A204.1 (cell line): ENCODE measurements around the gene MPZL1.

ENCODE experiments used
- FAIRE-seq: peaks from 2 replicates; lab custom pipeline; 2012; peaks lifted over from hg19 to GRCh38; lab: Jason Lieb, UNC

Gene MPZL1

DNA sequence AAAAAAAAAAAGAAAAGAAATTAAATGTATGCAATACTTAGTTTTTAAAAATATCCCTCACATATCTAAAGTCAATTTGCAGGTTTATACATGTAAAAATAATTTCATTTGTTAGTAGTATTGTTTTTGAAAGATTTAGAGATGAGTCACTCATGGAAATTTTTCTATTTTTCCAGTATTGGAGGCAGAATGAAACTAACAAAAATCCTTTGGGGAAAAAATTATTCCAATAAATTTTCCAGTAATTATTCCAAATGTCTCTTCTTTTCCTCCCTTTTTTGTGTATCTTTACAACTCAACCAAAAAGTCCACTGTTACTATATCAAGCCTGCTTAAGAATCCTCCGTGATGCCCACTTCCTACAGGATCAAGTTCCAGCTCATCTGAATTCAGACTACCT, 29.9 kb downstream of the MPZL1 start:
- FAIRE-seq = no peak

DNA sequence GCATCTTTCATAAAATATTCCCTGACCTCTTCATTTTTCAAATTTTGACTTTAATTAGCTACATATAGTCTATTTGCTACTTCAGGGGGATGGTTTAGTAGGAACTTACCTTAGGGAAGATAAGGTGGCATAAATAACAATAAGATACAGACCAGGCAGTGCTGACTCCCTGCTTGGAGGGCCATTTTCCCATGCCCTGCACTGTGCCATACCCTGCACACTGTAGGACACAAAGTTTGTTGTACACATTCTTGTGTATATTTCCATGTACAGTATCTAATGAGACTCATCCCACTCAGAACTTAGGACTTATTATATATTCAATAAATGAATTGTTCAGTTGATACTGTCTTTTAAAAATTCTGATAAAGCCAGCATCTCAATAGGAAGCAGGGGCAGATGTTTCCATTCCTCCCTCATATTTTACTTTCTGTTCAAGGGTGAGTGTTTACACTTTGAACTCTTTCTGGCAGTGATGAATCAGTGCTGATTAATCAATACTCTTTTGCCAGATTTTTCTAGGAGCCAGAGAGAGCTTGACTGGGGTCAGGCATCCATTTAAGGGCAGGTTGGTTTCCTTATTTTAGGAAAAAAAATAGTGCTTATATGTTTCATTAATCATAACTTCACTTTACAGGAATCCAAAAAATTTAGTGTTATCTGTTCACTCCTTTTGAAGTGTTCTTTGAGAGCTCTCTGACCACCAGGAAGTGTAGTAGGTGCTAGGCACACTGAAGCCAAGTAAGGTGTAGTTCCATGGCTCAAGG, 30.6 kb downstream of the MPZL1 start:
- FAIRE-seq = no peak

DNA sequence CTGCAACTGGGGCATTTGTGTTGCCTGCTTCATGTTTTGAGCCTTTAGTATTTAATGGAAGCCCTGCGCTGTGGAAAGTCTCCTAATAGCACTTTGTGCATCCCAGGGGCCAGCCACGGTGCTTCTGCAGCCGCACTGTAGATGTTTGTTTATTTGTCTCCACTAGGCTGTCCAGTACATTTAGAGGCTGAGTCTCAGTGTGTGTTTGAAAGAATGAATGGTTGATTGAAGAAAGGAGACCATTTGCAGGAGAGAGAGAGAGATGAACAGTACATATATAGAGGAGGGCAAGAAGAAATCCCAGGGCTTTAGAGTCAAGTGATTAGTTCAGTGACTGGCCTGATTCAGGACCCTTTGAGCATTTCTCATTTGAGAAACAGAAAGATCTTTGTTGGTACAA, 33.9 kb downstream of the MPZL1 start:
- no peak for FAIRE-seq

DNA sequence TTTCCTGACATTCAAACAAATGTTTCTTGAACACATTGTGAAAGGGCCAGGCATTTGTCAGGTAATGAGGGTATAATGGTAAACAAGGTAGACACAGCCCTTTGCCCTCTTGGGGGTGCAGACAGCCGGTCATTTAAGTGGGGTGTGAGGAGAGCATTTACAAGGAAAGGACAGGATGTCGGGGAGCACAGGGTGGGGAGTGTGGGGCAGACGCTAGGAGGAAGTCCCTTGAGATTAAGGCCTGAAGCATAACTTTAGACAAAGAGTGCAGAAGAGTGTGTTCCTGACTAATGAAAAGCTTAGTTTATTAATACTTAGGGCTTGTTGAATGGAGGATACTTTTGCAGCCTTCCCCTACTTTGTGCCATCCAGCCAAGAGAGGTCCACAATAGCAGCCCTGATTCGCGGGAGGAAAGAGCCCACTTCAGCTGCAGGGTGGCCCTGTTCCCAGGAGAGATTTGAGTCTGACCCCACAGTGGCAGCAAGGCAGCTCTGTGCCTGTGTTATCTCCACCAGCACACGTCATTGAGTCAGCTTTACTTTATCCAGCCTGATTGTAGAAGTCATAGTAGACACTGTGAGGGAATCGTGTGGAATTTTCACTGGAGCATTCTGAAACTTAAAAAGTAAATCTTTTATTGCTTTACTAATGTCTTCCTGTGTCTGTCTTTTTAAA, 35.1 kb downstream of the MPZL1 start:
- FAIRE-seq = no peak

DNA sequence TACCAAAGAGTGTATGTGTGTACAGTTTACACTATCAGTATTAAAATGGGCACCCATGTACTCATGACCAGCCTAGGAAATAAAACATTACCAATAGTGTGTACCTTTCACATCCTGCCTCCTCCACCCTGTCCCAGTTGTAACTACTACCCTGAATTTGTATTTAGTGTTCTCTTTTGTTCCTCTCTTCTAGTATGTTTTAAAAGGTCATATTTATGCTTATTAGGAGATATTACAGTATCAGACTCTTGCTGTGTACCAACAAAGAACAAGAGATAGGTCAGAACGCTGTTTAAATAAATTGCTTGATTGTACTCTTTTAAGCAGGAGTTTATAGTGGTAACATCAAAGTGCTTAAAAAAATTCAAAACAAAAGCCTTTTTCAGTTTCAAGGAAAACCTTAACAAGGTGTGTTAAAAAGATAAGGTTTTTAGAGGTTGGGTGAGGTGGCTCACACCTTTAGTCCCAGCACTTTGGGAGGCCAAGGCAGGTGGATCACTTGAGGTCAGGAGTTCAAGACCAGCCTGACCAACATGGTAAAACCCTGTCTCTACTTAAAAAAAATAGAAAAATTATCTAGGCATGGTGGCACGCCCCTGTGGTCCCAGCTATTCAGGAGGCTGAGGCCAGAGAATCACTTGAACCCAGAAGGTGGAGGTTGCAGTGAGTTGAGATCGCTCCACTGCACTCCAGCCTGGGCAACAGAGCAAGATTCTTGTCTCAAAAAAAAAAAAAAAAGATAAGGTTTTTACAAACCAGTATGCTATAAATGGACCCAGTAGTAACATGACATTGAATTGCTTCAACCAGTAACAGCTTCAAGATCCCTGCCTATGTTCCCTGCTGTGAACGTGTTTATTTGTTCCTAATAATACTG, 35.9 kb downstream of the MPZL1 start:
- FAIRE-seq = no peak

DNA sequence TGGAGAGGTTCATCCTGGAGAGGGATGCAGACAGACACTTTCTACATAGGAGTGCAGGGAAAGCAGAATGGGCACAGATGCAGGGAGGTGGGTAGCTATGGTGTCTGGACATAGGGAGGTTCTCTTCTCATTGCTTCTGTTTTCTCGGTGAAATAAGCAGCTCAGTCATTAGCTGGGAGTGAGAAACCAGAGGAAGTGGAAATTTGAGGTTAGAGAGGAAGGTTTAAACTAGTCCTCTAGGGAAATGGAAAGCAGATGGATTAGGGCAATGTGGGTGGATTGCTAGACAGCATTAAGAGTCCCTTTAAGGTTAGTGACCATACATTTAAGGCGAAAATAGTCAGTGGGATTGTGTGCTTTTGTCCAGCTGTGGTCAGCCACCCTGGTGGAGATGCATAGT, 39.6 kb downstream of the MPZL1 start:
- FAIRE-seq = no peak

DNA sequence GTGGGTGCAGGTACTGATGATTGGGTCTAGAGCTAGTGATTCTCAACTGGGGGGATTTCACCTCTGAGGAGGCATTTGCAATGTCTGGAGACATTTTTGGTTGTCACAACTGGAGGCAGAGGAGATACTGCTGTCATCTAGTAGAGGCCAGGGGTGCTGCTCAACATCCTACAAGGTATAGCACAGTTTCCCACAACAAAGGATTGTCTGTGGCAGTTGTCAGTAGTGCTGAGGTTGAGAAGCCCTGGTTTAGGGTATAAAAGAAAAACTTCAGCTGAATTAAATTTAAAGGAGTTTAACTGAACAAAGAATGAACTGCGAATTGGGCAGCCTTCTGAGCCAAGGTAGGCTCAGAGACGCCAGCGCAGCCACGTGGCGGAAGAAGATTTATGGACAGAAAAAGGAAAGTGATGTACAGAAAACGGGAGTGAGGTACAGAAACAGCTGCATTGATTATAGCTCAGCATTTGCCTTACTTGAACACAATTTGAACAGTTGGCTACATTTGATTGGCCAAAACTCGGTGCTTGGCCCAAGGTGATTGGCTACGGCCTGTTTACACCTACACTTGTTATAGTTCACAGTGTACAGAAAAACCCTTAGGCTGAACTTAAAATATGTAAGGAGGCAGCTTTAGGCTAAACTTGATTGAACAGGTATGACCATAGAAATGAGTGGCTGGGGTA, 40.4 kb downstream of the MPZL1 start:
- FAIRE-seq = no peak

DNA sequence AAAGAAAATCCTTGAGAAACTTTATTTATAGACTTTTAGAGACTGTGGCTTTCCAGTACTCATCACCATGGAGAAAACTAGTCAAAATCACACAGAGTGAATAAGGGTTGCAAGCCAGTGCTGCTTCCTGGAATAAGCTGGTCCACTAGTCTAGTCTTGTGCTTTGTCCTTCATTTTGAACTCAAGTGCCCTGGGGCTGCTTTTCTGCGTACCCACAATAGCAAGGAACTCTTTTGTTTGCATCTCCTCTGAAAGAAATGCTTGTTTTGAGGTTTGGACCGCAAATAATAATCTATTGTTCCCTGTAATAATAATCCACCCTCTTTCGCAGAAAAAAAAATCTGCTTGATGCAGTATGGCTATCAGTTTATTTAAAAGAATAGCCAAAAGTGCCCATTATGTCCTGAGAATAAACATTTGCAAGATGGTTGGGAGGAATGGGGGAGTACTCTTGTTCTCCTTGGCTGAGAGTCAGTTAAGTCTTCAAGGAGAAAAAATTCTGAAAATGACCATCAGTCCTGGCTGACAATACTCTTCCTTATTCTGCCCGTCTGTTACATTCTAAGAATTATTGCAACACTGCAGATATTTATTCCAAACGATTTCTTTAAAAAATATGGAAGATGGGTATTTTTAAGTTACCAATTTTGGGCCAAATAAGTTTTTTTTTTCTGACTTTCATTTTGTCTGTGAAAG, 41.9 kb downstream of the MPZL1 start:
- no peak for FAIRE-seq

DNA sequence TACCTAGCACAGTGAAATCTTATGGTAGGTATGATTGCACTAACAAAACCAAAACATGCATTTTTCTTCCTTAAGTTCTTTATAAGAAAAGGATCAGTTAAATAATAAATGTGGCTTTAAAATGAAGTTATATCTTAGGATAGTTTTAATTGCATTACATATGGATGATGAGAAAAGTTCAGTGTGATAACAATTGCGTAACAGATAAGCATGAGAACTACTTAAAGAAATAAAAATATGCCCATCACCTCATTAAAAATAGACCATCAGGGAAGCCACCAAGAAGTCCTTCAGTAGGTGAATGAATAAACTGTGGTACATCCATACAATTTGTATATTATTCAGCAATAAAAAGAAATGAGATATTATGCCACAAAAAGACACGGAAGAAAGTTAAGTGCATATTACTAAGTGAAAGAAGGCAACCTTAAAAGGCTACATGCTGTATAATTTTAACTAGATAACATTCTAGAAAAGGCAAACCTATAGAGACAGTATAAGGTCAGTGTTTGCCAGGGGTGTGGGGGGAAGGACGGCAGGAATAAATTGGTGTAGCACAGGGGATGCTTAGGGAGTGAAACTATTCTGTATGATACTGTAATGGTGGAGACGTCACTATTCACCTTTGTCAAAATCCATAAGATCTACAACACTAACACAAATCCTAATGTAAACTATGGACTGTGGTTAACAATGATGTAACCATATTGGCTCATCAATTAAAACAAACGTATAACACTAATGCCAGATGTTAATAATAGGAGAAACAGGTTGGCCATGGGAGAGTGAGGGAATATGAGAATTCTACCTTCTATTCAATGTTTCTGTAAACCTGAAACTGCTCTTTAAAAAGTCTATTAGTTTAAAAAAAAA, 42.9 kb downstream of the MPZL1 start:
- FAIRE-seq = no peak

DNA sequence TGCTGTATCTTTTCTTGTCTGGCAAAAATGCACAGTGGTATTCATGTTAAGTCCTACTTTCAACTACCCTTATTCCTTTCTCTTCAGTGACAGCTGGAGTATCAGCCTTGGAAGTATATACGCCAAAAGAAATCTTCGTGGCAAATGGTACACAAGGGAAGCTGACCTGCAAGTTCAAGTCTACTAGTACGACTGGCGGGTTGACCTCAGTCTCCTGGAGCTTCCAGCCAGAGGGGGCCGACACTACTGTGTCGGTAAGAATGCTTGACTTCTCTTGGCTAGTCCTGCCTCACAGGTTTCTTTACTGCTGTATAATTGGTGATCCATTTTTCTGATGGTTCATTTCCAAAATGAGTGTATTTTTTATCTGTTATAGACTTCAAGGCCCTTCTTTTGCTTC, 43.7 kb downstream of the MPZL1 start:
- no peak for FAIRE-seq

DNA sequence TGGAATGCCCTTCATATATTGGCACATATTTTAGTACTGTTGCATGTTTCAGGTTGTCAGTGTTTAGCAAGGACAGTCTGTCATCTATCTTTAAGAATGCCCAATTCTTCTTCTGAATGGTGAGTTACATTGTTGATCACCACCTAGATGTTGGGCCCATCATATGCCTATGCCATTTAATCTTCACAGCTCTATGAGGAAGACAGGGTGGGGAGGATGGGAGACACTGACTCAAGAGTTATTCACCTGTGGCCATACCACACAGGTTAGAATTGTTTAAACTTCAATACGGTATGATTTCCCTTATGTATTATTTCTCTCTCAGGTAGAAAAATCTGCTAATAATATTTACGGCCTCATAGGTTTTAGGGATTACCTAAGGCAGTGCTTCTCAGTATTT, 44.8 kb downstream of the MPZL1 start:
- no peak for FAIRE-seq

DNA sequence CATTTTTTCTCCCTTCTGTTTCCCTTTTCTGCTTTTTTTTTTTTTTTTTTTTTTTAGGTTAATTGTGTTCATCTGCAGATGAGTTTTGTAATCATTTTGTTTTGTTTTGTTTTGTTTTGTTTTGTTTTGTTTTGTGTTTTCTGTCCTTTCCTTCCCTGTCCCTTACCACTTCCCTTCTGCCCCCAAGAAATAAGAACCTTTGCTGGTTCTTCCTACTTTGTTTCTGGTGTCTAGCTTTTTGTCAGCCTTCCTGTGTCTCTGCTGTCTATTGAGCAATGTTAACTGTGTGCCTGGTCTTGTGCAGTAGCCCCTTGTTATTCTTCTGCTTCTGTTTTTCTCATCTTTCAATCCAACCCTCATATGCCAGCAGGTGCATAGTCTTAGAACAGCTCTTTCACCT, 46.0 kb downstream of the MPZL1 start:
- FAIRE-seq = no peak

DNA sequence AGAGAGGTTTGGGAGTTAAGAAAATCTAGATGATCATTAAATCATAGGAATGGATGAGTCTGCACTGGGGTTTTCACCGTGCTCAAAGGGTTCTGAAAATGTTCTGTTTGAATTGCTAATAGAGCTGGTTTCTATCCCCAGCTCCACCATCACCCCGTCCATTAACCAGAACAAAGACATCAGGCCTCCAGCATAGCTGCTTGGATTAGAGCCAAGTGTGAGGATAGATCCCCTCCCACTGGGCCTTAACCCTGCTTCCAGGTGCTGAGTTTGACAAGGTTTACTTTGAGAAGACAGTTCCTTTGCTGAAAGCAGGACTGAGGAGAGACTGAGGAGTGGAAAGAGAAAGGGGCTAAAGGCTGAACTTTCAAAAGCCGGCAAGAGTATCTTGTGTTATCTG, 48.3 kb downstream of the MPZL1 start:
- no peak for FAIRE-seq

DNA sequence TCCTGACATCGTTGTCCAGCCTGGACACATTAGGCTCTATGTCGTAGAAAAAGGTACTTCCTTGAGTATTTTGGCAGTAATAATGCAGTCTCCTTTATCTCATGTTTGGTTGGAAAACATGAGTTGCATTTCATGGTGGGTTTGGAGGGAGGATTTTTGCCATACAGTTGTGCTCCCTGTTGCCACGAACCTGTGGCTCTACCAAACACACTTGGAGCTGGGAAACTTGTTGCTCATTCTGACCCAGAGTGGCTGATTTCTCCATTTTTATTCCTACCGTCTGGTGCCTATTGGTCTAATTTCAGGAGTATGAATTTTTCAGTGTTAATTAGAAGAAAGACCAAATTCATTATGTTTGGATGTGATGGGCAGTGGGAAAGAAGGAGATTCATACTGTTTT, 50.7 kb downstream of the MPZL1 start:
- FAIRE-seq = no peak

DNA sequence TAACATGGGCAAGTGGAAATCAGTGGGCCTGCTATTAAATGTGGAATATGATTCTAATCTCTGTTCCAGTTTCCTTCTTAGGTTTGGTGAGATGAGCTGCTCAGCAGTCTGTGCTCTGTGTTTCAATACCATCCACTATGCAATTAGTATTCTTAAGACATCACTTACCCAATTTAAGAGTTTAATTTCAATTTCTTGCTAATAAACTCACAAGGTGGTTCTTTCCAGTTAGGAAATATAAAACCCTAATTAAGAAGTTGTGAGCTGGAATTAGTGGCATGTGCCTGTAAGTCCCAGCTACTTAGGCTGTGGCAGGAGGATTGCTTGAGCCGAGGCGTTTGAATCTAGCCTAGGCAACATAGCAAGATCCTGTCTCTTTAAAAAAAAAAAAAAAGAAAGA, 51.7 kb downstream of the MPZL1 start:
- no peak for FAIRE-seq

DNA sequence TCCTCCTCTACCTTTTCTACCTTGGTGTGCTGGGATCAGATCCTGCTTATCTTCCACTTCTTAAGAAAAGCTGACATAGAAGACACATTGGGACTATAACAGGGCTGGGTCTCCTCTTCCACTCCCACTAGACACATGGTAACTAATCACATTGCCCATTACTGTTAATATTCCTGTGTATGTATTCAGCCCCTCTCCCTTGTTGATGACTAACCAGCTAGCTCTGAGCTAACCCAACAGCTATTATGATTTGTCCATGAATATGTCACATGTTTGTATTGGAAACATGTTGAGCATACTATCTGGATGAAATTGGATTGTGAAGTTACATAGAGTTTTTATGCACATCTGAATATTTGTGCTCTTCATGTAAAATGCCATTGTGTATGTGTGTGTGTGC, 52.9 kb downstream of the MPZL1 start:
- FAIRE-seq = no peak

DNA sequence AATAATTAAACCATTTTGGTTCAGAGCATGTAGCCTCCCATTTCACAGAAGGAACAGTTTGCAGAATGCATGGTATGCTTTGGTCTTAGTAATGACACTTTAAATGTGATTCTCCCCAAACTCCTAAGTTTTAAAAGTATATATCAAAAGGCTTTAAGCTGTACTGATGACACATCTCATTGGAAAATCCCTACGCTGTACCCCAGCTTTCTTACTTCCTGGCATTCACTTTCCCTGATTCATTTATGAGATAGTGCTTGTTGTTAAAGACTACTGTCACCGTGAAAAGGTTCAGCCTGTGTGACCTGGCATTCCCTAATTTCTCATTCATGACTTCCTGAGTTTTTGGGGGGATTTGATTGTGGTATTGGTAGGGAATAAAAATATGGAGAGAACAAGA, 53.4 kb downstream of the MPZL1 start:
- FAIRE-seq = no peak

DNA sequence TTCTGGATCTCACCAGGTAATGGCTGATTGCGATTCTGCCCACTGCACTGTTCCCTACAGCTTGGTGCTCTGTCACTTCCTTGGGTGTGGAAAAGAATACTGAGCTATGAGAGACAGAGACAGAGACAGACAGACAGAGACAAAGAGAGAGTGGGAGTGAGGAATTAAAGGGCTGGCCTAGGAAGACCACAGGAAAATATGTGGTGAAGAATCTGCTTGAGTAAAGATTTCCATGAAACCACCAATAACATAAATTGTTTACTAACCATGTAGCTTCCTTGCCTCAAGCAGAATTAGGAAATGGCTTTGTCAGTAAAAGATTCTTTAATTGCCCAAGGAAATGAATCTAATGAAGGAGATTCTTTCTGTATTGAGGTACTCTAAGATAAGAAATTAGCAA, 54.4 kb downstream of the MPZL1 start:
- no peak for FAIRE-seq

DNA sequence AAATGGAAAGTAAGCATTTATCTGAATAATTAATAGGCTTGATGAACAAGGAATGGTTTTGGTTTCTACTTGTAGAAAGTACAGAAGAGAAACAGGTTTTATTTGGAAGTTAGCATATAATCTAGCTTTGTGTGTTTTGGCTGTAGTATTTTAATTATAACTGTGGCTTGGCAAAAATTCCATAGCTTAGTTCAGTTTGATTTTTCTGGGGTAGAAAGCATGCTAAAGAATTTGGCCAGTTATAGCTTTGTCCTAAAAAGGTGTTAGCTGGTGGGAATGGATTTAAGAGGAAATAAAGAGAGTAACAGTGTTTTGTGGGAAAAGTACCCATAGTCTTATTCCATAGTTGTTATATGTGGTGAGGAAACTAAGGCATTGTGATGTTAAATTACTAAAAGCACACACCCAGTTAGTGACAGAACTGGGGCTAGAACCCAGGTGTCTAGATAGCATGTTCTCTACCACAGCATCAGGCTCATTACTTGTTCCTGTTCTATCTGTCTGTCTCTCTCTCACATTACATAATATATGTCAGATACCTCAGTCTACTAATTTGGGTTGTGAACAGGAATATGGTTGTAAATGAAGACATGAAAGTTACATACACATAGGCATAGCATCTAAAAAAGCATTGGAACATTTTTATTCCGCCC, 55.0 kb downstream of the MPZL1 start:
- FAIRE-seq = no peak

DNA sequence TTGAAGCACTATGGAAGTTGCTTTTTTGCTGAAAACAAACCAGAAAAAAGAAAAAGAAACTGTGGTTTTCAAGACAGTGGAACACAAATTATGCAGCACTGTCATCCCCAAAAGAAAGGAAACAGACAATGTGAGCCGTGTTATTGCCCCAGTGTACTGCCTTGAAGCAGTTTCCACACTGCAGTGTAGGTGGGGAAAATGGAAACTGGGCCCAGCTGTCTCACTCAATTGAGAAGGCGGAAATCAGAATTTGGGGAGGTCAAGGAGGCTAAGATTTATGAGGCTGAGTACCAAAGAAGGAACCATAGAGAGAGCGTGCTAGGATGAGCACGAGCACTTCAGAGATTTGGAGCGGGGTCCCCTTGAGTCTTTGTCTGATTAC, 55.5 kb downstream of the MPZL1 start:
- no peak for FAIRE-seq

DNA sequence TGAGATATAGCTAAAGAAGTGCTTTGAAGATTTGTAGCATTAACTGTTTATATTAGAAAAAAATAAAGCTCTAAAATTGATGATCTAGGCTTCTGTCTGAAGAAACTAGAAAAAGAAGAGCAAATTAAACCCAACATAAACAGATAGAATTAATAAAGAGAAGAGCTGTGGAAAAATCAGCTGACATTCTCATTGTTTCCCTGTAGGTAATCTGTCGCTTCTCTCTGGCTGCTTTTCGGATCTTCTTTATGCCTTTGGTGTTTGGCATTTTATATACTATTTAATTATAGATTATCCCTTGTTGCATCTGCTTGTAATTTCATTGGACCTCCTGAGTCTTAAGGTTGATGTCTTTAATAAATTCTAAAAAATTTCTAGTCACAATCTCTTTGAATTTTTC, 59.8 kb downstream of the MPZL1 start:
- FAIRE-seq = no peak
